Suprapubic skin (tissue), 4 donors: Measurements from ENCODE around the gene SUCNR1.

Experiments
- EP300 ChIP-seq: sonication (generic); formaldehyde crosslinking; IDR thresholded peaks from one replicate; pipeline ENCODE4 v1.6.1; 2017; ENCODE audit warnings: antibody characterized with exemption
- POLR2A ChIP-seq, 2 donors: fragments of 450-650 bp; IDR thresholded peaks; one replicate each; pipeline ENCODE4 v1.6.1; 2017; ENCODE audit warnings: antibody characterized with exemption in 2 of 2, mild to moderate bottlenecking in 2 of 2, moderate library complexity in 2 of 2
- POLR2AphosphoS5 ChIP-seq, 3 donors: sonication (generic); formaldehyde crosslinking; IDR thresholded peaks; one replicate each; pipeline ENCODE4 v1.6.1; 2017; ENCODE audit warnings: antibody characterized with exemption in 3 of 3
- TF ChIP-seq, protein P1 (sequence below), 2 donors: fragments of 200-600 bp in 1 of 2; fragments of 450-650 bp in 1 of 2; sonication (generic) in 1 of 2; IDR thresholded peaks; one replicate each; pipeline ENCODE4 v1.5.1; 2016 to 2019; ENCODE audit warnings: antibody characterized with exemption in 2 of 2, mild to moderate bottlenecking in 1 of 2, moderate library complexity in 1 of 2

DNA sequence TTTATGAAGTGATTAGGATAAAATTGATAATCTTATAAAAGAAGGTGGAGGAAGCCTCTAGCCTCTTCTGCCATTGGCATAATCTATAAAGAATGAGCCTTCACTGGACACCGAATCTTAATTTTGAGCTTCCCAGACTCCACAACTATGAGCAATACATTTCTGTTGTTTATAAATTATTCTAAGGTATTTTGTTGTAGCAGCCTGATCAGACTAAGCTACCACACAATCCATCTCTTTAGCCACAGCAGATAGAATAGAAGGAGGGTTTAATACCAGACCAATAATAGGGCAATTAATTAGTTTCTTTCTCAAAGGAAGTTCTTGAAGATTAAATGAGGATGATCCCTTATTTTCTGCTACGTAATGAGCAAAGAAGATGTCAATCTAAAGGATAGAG is 33.3 kb downstream of the SUCNR1 start:
- TF ChIP-seq POLR2A (IDR thresholded peaks at IDR 0.05) (no peak), POLR2AphosphoS5 (IDR thresholded peaks at IDR 0.05) (no peak), EP300 (no peak)
- TF ChIP-seq, protein P1, sequence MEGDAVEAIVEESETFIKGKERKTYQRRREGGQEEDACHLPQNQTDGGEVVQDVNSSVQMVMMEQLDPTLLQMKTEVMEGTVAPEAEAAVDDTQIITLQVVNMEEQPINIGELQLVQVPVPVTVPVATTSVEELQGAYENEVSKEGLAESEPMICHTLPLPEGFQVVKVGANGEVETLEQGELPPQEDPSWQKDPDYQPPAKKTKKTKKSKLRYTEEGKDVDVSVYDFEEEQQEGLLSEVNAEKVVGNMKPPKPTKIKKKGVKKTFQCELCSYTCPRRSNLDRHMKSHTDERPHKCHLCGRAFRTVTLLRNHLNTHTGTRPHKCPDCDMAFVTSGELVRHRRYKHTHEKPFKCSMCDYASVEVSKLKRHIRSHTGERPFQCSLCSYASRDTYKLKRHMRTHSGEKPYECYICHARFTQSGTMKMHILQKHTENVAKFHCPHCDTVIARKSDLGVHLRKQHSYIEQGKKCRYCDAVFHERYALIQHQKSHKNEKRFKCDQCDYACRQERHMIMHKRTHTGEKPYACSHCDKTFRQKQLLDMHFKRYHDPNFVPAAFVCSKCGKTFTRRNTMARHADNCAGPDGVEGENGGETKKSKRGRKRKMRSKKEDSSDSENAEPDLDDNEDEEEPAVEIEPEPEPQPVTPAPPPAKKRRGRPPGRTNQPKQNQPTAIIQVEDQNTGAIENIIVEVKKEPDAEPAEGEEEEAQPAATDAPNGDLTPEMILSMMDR (IDR thresholded peaks at IDR 0.05) = no peak
